Epithelial cell of esophagus (primary cell): ENCODE results near the gene PIPOX.

ENCODE experiments used
- DNase-seq: peaks from one replicate; pipeline ENCODE4 v3.0.0; 2010; ENCODE audit warnings: low read depth
- H3K4me3 ChIP-seq: 2 replicates; pipeline ENCODE4 v1.5.1; 2011; ENCODE audit warnings: mild to moderate bottlenecking, low read length, control low read depth
- CTCF ChIP-seq: IDR thresholded peaks from 2 replicates; pipeline ENCODE4 v1.5.1; 2011; ENCODE audit warnings: low read depth, mild to moderate bottlenecking, low read length, control low read depth, inconsistent platforms; ENCODE audit not compliant: insufficient read depth; ENCODE audit errors: missing control alignments

PIPOX gene

GRCh38 chr17:29051731-29052130, 8.8 kb downstream of the PIPOX start:
- no peak overlapping the region for H3K4me3 ChIP-seq
- no peak for TF ChIP-seq CTCF
- no peak for DNase-seq

GRCh38 chr17:29054835-29055234, 11.9 kb downstream of the PIPOX start:
- no peak for TF ChIP-seq CTCF
- no peak for DNase-seq
- H3K4me3 ChIP-seq = no peak overlapping the region

- no peak overlapping the region for H3K4me3 ChIP-seq
- TF ChIP-seq CTCF = no peak
- no peak for DNase-seq
Measured at GRCh38 chr17:29057361-29057760, 14.4 kb downstream of the PIPOX start.

- DNase-seq = no peak
- no peak overlapping the region for H3K4me3 ChIP-seq
- TF ChIP-seq CTCF = no peak
Measured at GRCh38 chr17:29058391-29058790, 15.4 kb downstream of the PIPOX start.

- no peak overlapping the region for H3K4me3 ChIP-seq
- peak; percentile 70 for DNase-seq
- no peak for TF ChIP-seq CTCF
Measured at GRCh38 chr17:29059281-29059680, 16.3 kb downstream of the PIPOX start.

- no peak for DNase-seq
- no peak overlapping the region for H3K4me3 ChIP-seq
- TF ChIP-seq CTCF = no peak
Measured at GRCh38 chr17:29060475-29060874, 17.5 kb downstream of the PIPOX start.

- TF ChIP-seq CTCF = no peak
- DNase-seq = no peak
- no peak overlapping the region for H3K4me3 ChIP-seq
Measured at GRCh38 chr17:29061036-29061435, 18.1 kb downstream of the PIPOX start.
